Gastrocnemius medialis (tissue), 4 donors: Measurements from ENCODE around the gene FRS3. TPM values are rescaled to one million over a fixed set of nuclear protein-coding genes. Genes with fewer than 3 reads are reported as not detected.

Experiments
- ATAC-seq, 2 donors: fragments of 150-250 bp; one replicate each; pipeline ENCODE4 v1.9.1; 2016
- DNase-seq, 2 donors: peaks; one replicate each; pipeline ENCODE4 v3.0.0-alpha.2; 2019
- H3K27ac ChIP-seq, 4 donors: fragments of 200-600 bp; sonication (generic); 1 replicate in 1 of 4; 2 replicates in 3 of 4; pipeline ENCODE4 v1.5.1; 2016 to 2018; ENCODE audit warnings: mild to moderate bottlenecking in 2 of 4, moderate library complexity in 1 of 4
- H3K27me3 ChIP-seq, 3 donors: fragments of 200-600 bp; sonication (generic) in 2 of 3; 1 replicate in 1 of 3; 2 replicates in 2 of 3; pipeline versions ENCODE4 v1.5.1 to v1.6.0; 2016 to 2019; ENCODE audit warnings: mild to moderate bottlenecking in 1 of 3, moderate library complexity in 1 of 3
- H3K36me3 ChIP-seq, 2 donors: fragments of 200-600 bp; sonication (generic) in 1 of 2; one replicate each; pipeline ENCODE4 v1.5.1; 2017 to 2018
- H3K4me1 ChIP-seq, 2 donors: fragments of 200-600 bp; sonication (generic) in 1 of 2; one replicate each; pipeline ENCODE4 v1.5.1; 2016 to 2017; ENCODE audit warnings: mild to moderate bottlenecking in 2 of 2
- H3K4me3 ChIP-seq, 4 donors: fragments of 200-600 bp; sonication (generic) in 3 of 4; 1 replicate in 1 of 4; 2 replicates in 3 of 4; pipeline ENCODE4 v1.5.1; 2016 to 2019; ENCODE audit warnings: mild to moderate bottlenecking in 2 of 4
- H3K9me3 ChIP-seq, 3 donors: fragments of 200-600 bp; sonication (generic) in 2 of 3; 1 replicate in 1 of 3; 2 replicates in 2 of 3; pipeline ENCODE4 v1.5.1; 2016 to 2019
- CTCF ChIP-seq, 5 experiments: fragments of 450-650 bp in 3 of 5; fragments of 200-600 bp in 2 of 5; sonication (generic) in 2 of 5; IDR thresholded peaks in 4 of 5; conservative IDR thresholded peaks in 1 of 5; 1 replicate in 4 of 5; 2 replicates in 1 of 5; pipeline ENCODE4 v1.5.1; 2016 to 2019; ENCODE audit warnings: antibody characterized with exemption in 5 of 5, mild to moderate bottlenecking in 3 of 5, moderate library complexity in 3 of 5
- POLR2A ChIP-seq, 2 donors: fragments of 450-650 bp; IDR thresholded peaks; one replicate each; pipeline ENCODE4 v1.6.1; 2017; ENCODE audit warnings: antibody characterized with exemption in 2 of 2, mild to moderate bottlenecking in 2 of 2, moderate library complexity in 2 of 2
- in situ Hi-C, 4 donors: fragments of 200-750 bp; cut with MboI; loops; one replicate each; pipeline versions ENCODE4 v1.15.0 to v1.8.0; 2017; ENCODE audit warnings: low sequenced_read_pairs in 4 of 4
- intact Hi-C: fragments of 100-400 bp; cut with DNase I; formaldehyde crosslinking; loops from one replicate; pipeline ENCODE4 v1.15.1; 2023; ENCODE audit warnings: low total_unique reads
- total RNA-seq, 4 donors: library from RNA; depleted of rRNA; stranded (reverse); fragments of >200 nt; gene quantifications; one replicate each; pipeline versions ENCODE4 v1.1.0 to v1.2.3, GENCODE V29; 2016

FRS3 gene
- total RNA-seq, 4 donors from 2014 or later: 2.9 to 6.9 (median 5.5) TPM

DNA sequence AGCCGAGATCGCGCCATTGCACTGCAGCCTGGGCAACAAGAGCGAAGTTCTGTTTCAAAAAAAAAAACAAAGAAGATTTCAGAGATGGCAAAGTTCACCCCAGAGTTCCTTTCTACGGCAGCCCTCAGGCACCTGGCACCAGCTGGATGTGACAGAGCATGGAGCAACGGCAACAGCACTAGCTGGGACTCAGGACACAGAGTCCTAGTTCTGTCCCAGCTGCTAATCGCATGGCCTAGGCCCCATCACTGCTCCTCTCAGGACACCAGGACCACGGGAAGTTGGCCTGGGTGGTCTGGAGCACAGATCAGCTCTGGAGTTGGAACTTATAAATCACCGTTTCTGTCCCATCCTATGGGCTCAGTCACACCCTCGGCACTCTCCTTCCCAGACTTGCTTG is 33.6 kb downstream of the FRS3 start:
- no peaks in the 10 kb centered on the region for H3K4me1 ChIP-seq
- no peak for DNase-seq
- no peak for ATAC-seq
- H3K4me3 ChIP-seq: no peak overlapping the region
- H3K27me3 ChIP-seq: no peaks in the 10 kb centered on the region
- in situ Hi-C loops: no loop called here
- intact Hi-C loops: no loop called here
- no peaks in the 10 kb centered on the region for H3K36me3 ChIP-seq
- H3K9me3 ChIP-seq: no peaks in the 10 kb centered on the region
- H3K27ac ChIP-seq: no peak overlapping the region
- TF ChIP-seq CTCF (IDR thresholded peaks at IDR 0.05 in 4 of 5, conservative IDR thresholded peaks at IDR 0.05 in 1 of 5) (no peak), POLR2A (IDR thresholded peaks at IDR 0.05) (no peak)

- in situ Hi-C loops: no loop called here
- no peak for DNase-seq
- no peaks in the 10 kb centered on the region for H3K27me3 ChIP-seq
- ATAC-seq: no peak
- H3K4me1 ChIP-seq: no peaks in the 10 kb centered on the region
- H3K27ac ChIP-seq: no peak overlapping the region
- H3K4me3 ChIP-seq: no peak overlapping the region
- no peaks in the 10 kb centered on the region for H3K36me3 ChIP-seq
- no peaks in the 10 kb centered on the region for H3K9me3 ChIP-seq
- intact Hi-C loops: no loop called here
- TF ChIP-seq POLR2A (IDR thresholded peaks at IDR 0.05) (no peak), CTCF (IDR thresholded peaks at IDR 0.05 in 4 of 5, conservative IDR thresholded peaks at IDR 0.05 in 1 of 5) (no peak)
These were observed 35.4 kb downstream of the FRS3 start for GRCh38 chr6:41744236-41744787.

DNA sequence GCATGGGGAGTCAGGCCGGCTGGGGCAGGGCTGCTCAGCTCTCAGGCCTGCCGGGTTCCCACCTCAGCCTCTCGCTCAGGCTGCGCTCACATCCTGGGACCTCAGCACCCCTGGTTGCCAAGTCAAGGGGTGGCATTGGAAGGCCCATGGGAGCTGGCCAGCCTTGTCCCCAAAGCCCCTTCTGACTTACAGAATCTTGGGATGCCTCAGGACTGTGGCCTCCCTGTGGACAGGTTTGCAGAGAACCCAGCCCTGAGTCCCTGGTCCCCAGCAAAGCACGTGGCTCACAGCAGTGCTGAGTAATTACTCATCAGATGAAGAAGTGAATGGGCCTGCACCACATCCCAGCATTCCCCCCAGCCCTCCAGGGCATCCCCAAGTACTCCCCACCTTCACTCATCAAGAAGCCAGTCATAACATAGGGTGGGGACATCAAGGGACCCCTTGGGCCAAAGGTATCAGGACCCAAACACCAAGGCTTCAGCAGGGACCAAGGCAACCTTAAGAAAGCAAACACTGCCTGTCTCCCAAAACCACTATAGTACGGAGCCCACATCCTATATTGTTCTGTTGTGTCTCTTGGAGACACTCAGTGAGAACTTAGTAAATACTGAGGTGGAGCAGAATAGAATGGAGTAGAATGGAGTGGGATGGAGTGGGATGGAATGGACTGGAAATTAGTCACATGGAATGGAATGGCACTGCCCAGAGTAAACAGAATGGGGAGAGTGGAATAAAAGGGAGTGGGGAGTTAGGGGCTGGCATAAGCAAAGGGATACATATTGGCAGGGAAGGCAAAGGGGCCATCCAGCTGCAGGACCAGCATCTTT is 36.1 kb downstream of the FRS3 start:
- H3K4me1 ChIP-seq: no peaks in the 10 kb centered on the region
- no peaks in the 10 kb centered on the region for H3K27me3 ChIP-seq
- DNase-seq: no peak
- TF ChIP-seq POLR2A (IDR thresholded peaks at IDR 0.05) (no peak), CTCF (IDR thresholded peaks at IDR 0.05 in 4 of 5, conservative IDR thresholded peaks at IDR 0.05 in 1 of 5) (no peak)
- intact Hi-C loops: no loop called here
- ATAC-seq: no peak
- in situ Hi-C loops: no loop called here
- H3K4me3 ChIP-seq: no peak overlapping the region
- no peaks in the 10 kb centered on the region for H3K9me3 ChIP-seq
- H3K36me3 ChIP-seq: no peaks in the 10 kb centered on the region
- no peak overlapping the region for H3K27ac ChIP-seq

- ATAC-seq (no peak), DNase-seq (no peak)
- no peaks in the 10 kb centered on the region for H3K9me3 ChIP-seq
- intact Hi-C loops: no loop called here
- H3K4me1 ChIP-seq: no peaks in the 10 kb centered on the region
- H3K27me3 ChIP-seq: no peaks in the 10 kb centered on the region
- TF ChIP-seq POLR2A (IDR thresholded peaks at IDR 0.05) (no peak), CTCF (IDR thresholded peaks at IDR 0.05 in 4 of 5, conservative IDR thresholded peaks at IDR 0.05 in 1 of 5) (no peak)
- no peaks in the 10 kb centered on the region for H3K36me3 ChIP-seq
- H3K27ac ChIP-seq: no peak overlapping the region
- H3K4me3 ChIP-seq: no peak overlapping the region
- in situ Hi-C loops: no loop called here
These were observed 37.8 kb downstream of the FRS3 start for GRCh38 chr6:41741625-41742490.
